MM.1S (cell line): Measurements from ENCODE around the gene LDLRAD4.
A peak's percentile ranks its signal among the peaks of the same experiment; 100 is the strongest.

Source experiments
- DNase-seq: peaks from one replicate; pipeline ENCODE4 v3.0.0-alpha.2; 2015
- H2AFZ ChIP-seq: fragments of 300-600 bp; sonication (generic); 2 replicates; pipeline ENCODE4 v1.6.0; 2016; ENCODE audit warnings: antibody characterized with exemption, low read length
- H3F3A ChIP-seq: fragments of 300-600 bp; sonication (generic); 2 replicates; pipeline ENCODE4 v1.6.1; 2016; ENCODE audit warnings: mild to moderate bottlenecking, antibody characterized with exemption, low read length, moderate library complexity, mixed read lengths; ENCODE audit not compliant: insufficient read depth
- H3K27ac ChIP-seq: fragments of 300-600 bp; sonication (generic); 2 replicates; pipeline ENCODE4 v1.5.1; 2016; ENCODE audit warnings: mild to moderate bottlenecking, low read length
- H3K27me3 ChIP-seq: fragments of 300-600 bp; sonication (generic); replicated peaks from 2 replicates; pipeline ENCODE4 v1.6.0; 2016; ENCODE audit warnings: low read length; ENCODE audit not compliant: insufficient read depth
- H3K36me3 ChIP-seq: fragments of 300-600 bp; sonication (generic); replicated peaks from 2 replicates; pipeline ENCODE4 v1.6.1; 2016; ENCODE audit warnings: mild to moderate bottlenecking, low read length, mixed read lengths; ENCODE audit not compliant: insufficient read depth
- H3K4me1 ChIP-seq: fragments of 300-600 bp; sonication (generic); 2 replicates; pipeline ENCODE4 v1.6.1; 2016; ENCODE audit warnings: low read length, mixed read lengths
- H3K4me2 ChIP-seq: fragments of 300-600 bp; sonication (generic); 2 replicates; pipeline ENCODE4 v1.6.0; 2016; ENCODE audit warnings: low read depth, low read length
- H3K4me3 ChIP-seq: fragments of 300-600 bp; sonication (generic); 2 replicates; pipeline ENCODE4 v1.5.1; 2016; ENCODE audit warnings: low read length, mixed read lengths
- H3K79me2 ChIP-seq: fragments of 300-600 bp; sonication (generic); 2 replicates; pipeline ENCODE4 v1.6.1; 2016; ENCODE audit warnings: mixed run types, low read length, mixed read lengths
- H3K9ac ChIP-seq: fragments of 300-600 bp; sonication (generic); 2 replicates; pipeline ENCODE4 v1.6.1; 2016; ENCODE audit warnings: low read length, mixed read lengths
- H3K9me2 ChIP-seq: fragments of 300-600 bp; sonication (generic); replicated peaks from 2 replicates; pipeline ENCODE4 v1.6.1; 2016; ENCODE audit warnings: mild to moderate bottlenecking, low read length, mixed read lengths; ENCODE audit not compliant: insufficient read depth
- H3K9me3 ChIP-seq: fragments of 300-600 bp; sonication (generic); replicated peaks from 2 replicates; pipeline ENCODE4 v1.6.1; 2016; ENCODE audit warnings: mild to moderate bottlenecking, low read length, mixed read lengths; ENCODE audit not compliant: insufficient read depth
- H4K20me1 ChIP-seq: fragments of 300-600 bp; sonication (generic); 2 replicates; pipeline ENCODE4 v1.6.1; 2016; ENCODE audit warnings: mild to moderate bottlenecking, low read length, moderate library complexity, mixed read lengths; ENCODE audit not compliant: insufficient read depth
- EZH2 ChIP-seq: fragments of 300-600 bp; sonication (generic); optimal IDR thresholded peaks from 2 replicates; pipeline ENCODE3; 2017; ENCODE audit warnings: low read depth, mild to moderate bottlenecking, antibody characterized with exemption, low read length, mixed read lengths
- EZH2phosphoT487 ChIP-seq: fragments of 300-600 bp; sonication (generic); IDR thresholded peaks from 2 replicates; pipeline ENCODE4 v1.6.1; 2018; ENCODE audit warnings: antibody characterized with exemption, low read length
- TF ChIP-seq, protein P1 (sequence below): fragments of 300-600 bp; sonication (generic); IDR thresholded peaks from 2 replicates; pipeline ENCODE4 v1.5.1; 2016; ENCODE audit warnings: antibody characterized with exemption, low read length, mixed read lengths

The LDLRAD4 gene

DNA sequence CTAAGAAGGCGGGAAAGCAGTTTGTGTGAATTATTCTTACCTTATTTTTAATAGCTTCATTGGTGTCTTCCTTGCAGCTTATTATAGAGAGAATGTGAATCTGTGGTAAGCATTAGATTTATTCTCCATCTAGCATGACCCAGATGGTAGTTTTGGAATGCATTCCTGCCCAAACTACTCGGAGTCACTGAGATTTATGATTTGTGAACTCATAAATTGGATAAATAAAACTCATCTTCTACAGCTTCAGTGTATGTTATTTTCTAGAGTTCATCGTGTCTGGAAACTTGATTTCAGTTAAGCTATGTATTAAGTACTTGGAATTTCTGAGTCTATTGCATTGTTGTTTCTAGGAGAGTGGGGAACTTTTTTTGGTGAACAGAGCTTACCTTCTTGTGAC is 337.3 kb downstream of the LDLRAD4 start:
- no peaks in the 10 kb centered on the region for H3K4me1 ChIP-seq
- no peaks in the 10 kb centered on the region for H3K36me3 ChIP-seq
- no peaks in the 10 kb centered on the region for H3K79me2 ChIP-seq
- H2AFZ ChIP-seq: no peak overlapping the region
- no peaks in the 10 kb centered on the region for H3K27me3 ChIP-seq
- H3F3A ChIP-seq: no peaks in the 10 kb centered on the region
- H4K20me1 ChIP-seq: no peaks in the 10 kb centered on the region
- H3K9ac ChIP-seq: no peak overlapping the region
- H3K4me3 ChIP-seq: no peak overlapping the region
- H3K9me2 ChIP-seq: no peaks in the 10 kb centered on the region
- H3K27ac ChIP-seq: no peak overlapping the region
- TF ChIP-seq, protein P1, sequence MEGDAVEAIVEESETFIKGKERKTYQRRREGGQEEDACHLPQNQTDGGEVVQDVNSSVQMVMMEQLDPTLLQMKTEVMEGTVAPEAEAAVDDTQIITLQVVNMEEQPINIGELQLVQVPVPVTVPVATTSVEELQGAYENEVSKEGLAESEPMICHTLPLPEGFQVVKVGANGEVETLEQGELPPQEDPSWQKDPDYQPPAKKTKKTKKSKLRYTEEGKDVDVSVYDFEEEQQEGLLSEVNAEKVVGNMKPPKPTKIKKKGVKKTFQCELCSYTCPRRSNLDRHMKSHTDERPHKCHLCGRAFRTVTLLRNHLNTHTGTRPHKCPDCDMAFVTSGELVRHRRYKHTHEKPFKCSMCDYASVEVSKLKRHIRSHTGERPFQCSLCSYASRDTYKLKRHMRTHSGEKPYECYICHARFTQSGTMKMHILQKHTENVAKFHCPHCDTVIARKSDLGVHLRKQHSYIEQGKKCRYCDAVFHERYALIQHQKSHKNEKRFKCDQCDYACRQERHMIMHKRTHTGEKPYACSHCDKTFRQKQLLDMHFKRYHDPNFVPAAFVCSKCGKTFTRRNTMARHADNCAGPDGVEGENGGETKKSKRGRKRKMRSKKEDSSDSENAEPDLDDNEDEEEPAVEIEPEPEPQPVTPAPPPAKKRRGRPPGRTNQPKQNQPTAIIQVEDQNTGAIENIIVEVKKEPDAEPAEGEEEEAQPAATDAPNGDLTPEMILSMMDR: no peak
- TF ChIP-seq EZH2 (no peak), EZH2phosphoT487 (no peak)
- no peaks in the 10 kb centered on the region for H3K9me3 ChIP-seq
- DNase-seq: no peak
- no peak overlapping the region for H3K4me2 ChIP-seq

DNA sequence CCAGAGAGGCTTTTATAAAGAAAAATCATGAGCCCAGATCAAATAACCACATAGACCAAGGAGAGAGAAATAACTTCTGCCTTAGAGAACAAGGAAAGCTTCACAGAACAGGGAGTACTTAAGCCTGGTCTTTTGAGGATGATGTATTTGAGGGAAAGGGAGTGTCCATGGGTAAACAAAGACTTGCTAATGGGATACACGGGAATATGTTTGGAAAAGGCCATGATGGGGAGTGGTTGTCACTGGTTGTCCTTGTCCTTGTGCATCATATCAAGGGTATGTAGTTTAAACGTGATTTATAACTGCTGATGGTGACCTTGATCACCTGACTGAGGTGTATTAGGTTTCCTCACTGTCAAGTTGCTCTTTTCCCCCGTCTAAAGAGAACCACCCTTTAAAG is 337.9 kb downstream of the LDLRAD4 start:
- H3K9me3 ChIP-seq: no peaks in the 10 kb centered on the region
- no peak overlapping the region for H2AFZ ChIP-seq
- H3K9me2 ChIP-seq: no peaks in the 10 kb centered on the region
- H3K4me2 ChIP-seq: no peak overlapping the region
- H3K4me1 ChIP-seq: no peaks in the 10 kb centered on the region
- no peaks in the 10 kb centered on the region for H3K36me3 ChIP-seq
- no peak overlapping the region for H3K9ac ChIP-seq
- H3K4me3 ChIP-seq: no peak overlapping the region
- H3F3A ChIP-seq: no peaks in the 10 kb centered on the region
- no peak overlapping the region for H3K27ac ChIP-seq
- TF ChIP-seq EZH2 (no peak), EZH2phosphoT487 (no peak)
- TF ChIP-seq, protein P1: no peak
- DNase-seq: no peak
- H4K20me1 ChIP-seq: no peaks in the 10 kb centered on the region
- no peaks in the 10 kb centered on the region for H3K27me3 ChIP-seq
- no peaks in the 10 kb centered on the region for H3K79me2 ChIP-seq

DNA sequence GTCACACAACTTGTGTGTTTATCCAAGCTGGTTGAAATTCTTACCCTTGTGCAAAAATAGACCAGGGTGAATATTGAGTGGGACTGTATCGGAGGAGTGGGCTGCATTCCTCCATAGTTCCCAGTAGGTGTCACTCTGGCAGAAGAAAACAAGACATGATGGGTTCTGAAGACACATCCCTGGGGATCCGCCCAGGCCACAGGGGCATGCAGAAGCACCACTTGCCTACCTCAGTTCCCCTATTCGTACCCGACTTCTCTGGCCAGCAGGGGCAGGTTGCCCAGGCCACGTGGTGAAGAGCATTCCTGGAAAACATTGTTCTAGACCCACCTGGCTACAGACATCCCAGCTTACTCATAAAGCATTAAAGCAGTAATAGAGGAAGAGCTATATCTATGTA is 339.6 kb downstream of the LDLRAD4 start:
- no peak overlapping the region for H3K27ac ChIP-seq
- peak; percentile 50 for DNase-seq
- H3K4me2 ChIP-seq: no peak overlapping the region
- no peaks in the 10 kb centered on the region for H3K4me1 ChIP-seq
- H2AFZ ChIP-seq: no peak overlapping the region
- no peaks in the 10 kb centered on the region for H3K79me2 ChIP-seq
- H3K4me3 ChIP-seq: no peak overlapping the region
- H3K9me2 ChIP-seq: no peaks in the 10 kb centered on the region
- no peaks in the 10 kb centered on the region for H3K27me3 ChIP-seq
- TF ChIP-seq, protein P1: peak; percentile 82
- TF ChIP-seq EZH2phosphoT487 (no peak), EZH2 (no peak)
- H3F3A ChIP-seq: no peaks in the 10 kb centered on the region
- H3K9me3 ChIP-seq: no peaks in the 10 kb centered on the region
- H4K20me1 ChIP-seq: no peaks in the 10 kb centered on the region
- H3K36me3 ChIP-seq: no peaks in the 10 kb centered on the region
- no peak overlapping the region for H3K9ac ChIP-seq
